A549 (cell line): ENCODE data around the gene GPX5. TPM values are rescaled to one million over a fixed set of nuclear protein-coding genes. Genes with fewer than 3 reads are reported as not detected.

Experiments
- ATAC-seq, 2 experiments: fragments of 200-7000 bp in 1 of 2; fragments of >200 bp in 1 of 2; cut with Nextera tagmentation in 1 of 2; cut with Tn5 transposase in 1 of 2; 3 replicates each; pipeline versions ENCODE4 v1.8.0 to v1.9.1; 2018 to 2020; ENCODE audit warnings: mild to moderate bottlenecking in 1 of 2, moderate library complexity in 1 of 2
- CTCF ChIA-PET: fragments of 300-600 bp; sonication (Branson Sonifier 250); formaldehyde crosslinking; extraction: SDS; loops from one replicate; lab custom pipeline; 2021; ENCODE audit warnings: antibody characterized with exemption, inconsistent platforms; lab: Yijun Ruan, JAX
- POLR2A ChIA-PET: fragments of 350-600 bp; formaldehyde crosslinking; extraction: SDS; loops from one replicate; lab custom pipeline; 2021; ENCODE audit warnings: antibody characterized with exemption, inconsistent platforms; lab: Yijun Ruan, JAX
- DNase-seq, 2 experiments: peaks; one replicate each; pipeline versions ENCODE4 v3.0.0 to v3.0.0-alpha.2; 2011 to 2016; ENCODE audit warnings: low read depth in 1 of 2, low spot score in 1 of 2
- FAIRE-seq: peaks from 2 replicates; lab custom pipeline; 2011; peaks lifted over from hg19 to GRCh38; lab: Jason Lieb, UNC
- H3K27ac ChIP-seq, 2 experiments: fragments of >200 bp; sonication (Bioruptor Twin); formaldehyde crosslinking; 3 replicates each; pipeline ENCODE4 v1.5.1; 2016 to 2017
- H3K4me1 ChIP-seq: fragments of >200 bp; sonication (Bioruptor Twin); formaldehyde crosslinking; 3 replicates; pipeline ENCODE4 v1.6.1; 2016
- H3K4me2 ChIP-seq: fragments of >200 bp; sonication (Bioruptor Twin); formaldehyde crosslinking; 3 replicates; pipeline ENCODE4 v1.6.1; 2016
- H3K4me3 ChIP-seq: fragments of >200 bp; sonication (Bioruptor Twin); formaldehyde crosslinking; 3 replicates; pipeline ENCODE4 v1.5.1; 2016
- H3K9me3 ChIP-seq: fragments of >200 bp; sonication (Bioruptor Twin); formaldehyde crosslinking; 3 replicates; pipeline ENCODE4 v1.6.1; 2016
- CBX2 ChIP-seq: fragments of 200-600 bp; sonication (generic); IDR thresholded peaks from 2 replicates; pipeline ENCODE4 v1.6.1; 2016; ENCODE audit warnings: low read depth, mild to moderate bottlenecking, borderline replicate concordance
- CEBPB ChIP-seq, 2 experiments: fragments of >200 bp in 1 of 2; sonication (Bioruptor Twin) in 1 of 2; formaldehyde crosslinking in 1 of 2; IDR thresholded peaks; 2 replicates each; pipeline ENCODE4 v1.6.1; 2012 to 2016
- CTCF ChIP-seq: fragments of >200 bp; sonication (Bioruptor Twin); formaldehyde crosslinking; IDR thresholded peaks from 3 replicates; pipeline ENCODE4 v1.5.1; 2016
- EHMT2 ChIP-seq: fragments of 200-600 bp; sonication (generic); IDR thresholded peaks from 2 replicates; pipeline ENCODE4 v1.6.1; 2016; ENCODE audit warnings: antibody characterized with exemption, low read depth, mild to moderate bottlenecking, moderate library complexity
- HOXB5 ChIP-seq: fragments of 250-450 bp; sonication (Bioruptor Pico); IDR thresholded peaks from 2 replicates; pipeline ENCODE4 v1.5.0; 2020; ENCODE audit warnings: mild to moderate bottlenecking, moderate library complexity
- KDM1A ChIP-seq: fragments of 200-600 bp; sonication (generic); IDR thresholded peaks from 2 replicates; pipeline ENCODE4 v1.6.1; 2016; ENCODE audit warnings: low read depth, mild to moderate bottlenecking
- KDM5A ChIP-seq: fragments of 200-600 bp; sonication (generic); IDR thresholded peaks from 2 replicates; pipeline ENCODE4 v1.6.1; 2016; ENCODE audit warnings: antibody characterized with exemption, mild to moderate bottlenecking
- NFE2L2 ChIP-seq: fragments of 150-350 bp; conservative IDR thresholded peaks from 2 replicates; pipeline ENCODE4 v1.6.1; 2014; ENCODE audit warnings: low read length
- PHF8 ChIP-seq: fragments of 200-600 bp; sonication (generic); IDR thresholded peaks from 2 replicates; pipeline ENCODE4 v1.6.1; 2016; ENCODE audit warnings: low read depth, mild to moderate bottlenecking, antibody characterized with exemption, moderate library complexity, borderline replicate concordance
- RAD21 ChIP-seq, 2 experiments: fragments of >200 bp in 1 of 2; sonication (Bioruptor Twin) in 1 of 2; formaldehyde crosslinking in 1 of 2; IDR thresholded peaks in 1 of 2; conservative IDR thresholded peaks in 1 of 2; 2 replicates in 1 of 2; 3 replicates in 1 of 2; pipeline ENCODE4 v1.6.1; 2012 to 2018; ENCODE audit warnings: inconsistent platforms in 1 of 2
- RNF2 ChIP-seq: fragments of 200-600 bp; sonication (generic); IDR thresholded peaks from 2 replicates; pipeline ENCODE4 v1.6.1; 2016; ENCODE audit warnings: low read depth, mild to moderate bottlenecking, antibody characterized with exemption, moderate library complexity, borderline replicate concordance
- SMC3 ChIP-seq: fragments of >200 bp; sonication (Bioruptor Twin); formaldehyde crosslinking; IDR thresholded peaks from 3 replicates; pipeline ENCODE4 v1.6.1; 2018; ENCODE audit warnings: inconsistent platforms
- SREBF2 ChIP-seq: fragments of 450-650 bp; IDR thresholded peaks from 2 replicates; pipeline ENCODE4 v1.6.1; 2014; ENCODE audit warnings: mild to moderate bottlenecking, moderate library complexity
- TFCP2L1 ChIP-seq: fragments of 250-450 bp; sonication (Bioruptor Pico); IDR thresholded peaks from 2 replicates; pipeline ENCODE4 v1.5.0; 2021; ENCODE audit warnings: mild to moderate bottlenecking
- TP53 ChIP-seq: fragments of 250-450 bp; sonication (Bioruptor Pico); IDR thresholded peaks from 2 replicates; pipeline ENCODE4 v1.5.0; 2021; ENCODE audit warnings: mild to moderate bottlenecking, moderate library complexity
- ZFP36 ChIP-seq: fragments of 450-650 bp; IDR thresholded peaks from 2 replicates; pipeline ENCODE4 v1.6.1; 2014; ENCODE audit warnings: borderline replicate concordance; ENCODE audit not compliant: partially characterized antibody
- ZNF302 ChIP-seq: fragments of 250-450 bp; sonication (Bioruptor Pico); IDR thresholded peaks from 2 replicates; pipeline ENCODE4 v1.9.0; 2021; ENCODE audit warnings: inconsistent platforms, mild to moderate bottlenecking, moderate library complexity
- WGBS: methylation state at CpG from one replicate; pipeline ENCODE4 v1.1.6; 2017; ENCODE audit errors: missing lambda C conversion rate; 5-methylcytosine and 5-hydroxymethylcytosine counted together
- polyA plus RNA-seq, 4 experiments: library from polyadenylated mRNA; depleted of rRNA in 3 of 4; stranded (reverse); fragments of >200 nt; fragmentation: RNase III in 1 of 4; extraction: RNeasy Plus Mini Kit Qiagen cat#74134 plus additional on column Dnase treatment in 1 of 4; gene quantifications; 2 replicates in 3 of 4; 3 replicates in 1 of 4; pipeline ENCODE4 v1.2.3, GENCODE V29; 2011 to 2017
- TF ChIP-seq, protein P1 (sequence below): IDR thresholded peaks from 2 replicates; pipeline ENCODE4 v1.6.1; 2012
- TF ChIP-seq, protein P2 (sequence below): IDR thresholded peaks from 2 replicates; pipeline ENCODE4 v1.6.1; 2012

GPX5 gene
- polyA plus RNA-seq, 2 of the 4 experiments (the other 2 are of a cell fraction) = not detected

DNA sequence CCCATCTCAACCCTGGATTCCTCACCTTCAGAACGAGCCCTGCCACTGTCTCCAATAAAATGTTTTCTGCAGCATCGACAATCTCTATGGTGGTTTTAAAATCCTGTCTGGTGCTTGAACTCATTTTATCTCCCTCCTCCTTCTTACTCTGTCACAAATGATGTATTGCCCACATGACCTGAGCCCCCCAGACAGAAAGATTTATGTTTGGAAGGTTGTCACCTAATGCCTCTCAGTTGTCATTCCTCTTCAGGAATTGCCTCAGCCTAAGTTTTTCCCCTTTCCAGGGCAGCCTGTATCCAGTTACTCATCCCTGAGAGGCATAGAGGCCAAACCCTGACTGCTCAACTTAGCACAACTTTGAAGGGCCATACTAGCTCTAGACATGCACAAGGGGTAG is 9.2 kb downstream of the GPX5 start:
- no peak for FAIRE-seq
- Histone ChIP-seq H3K27ac (no peak overlapping the region), H3K9me3 (no peaks in the 10 kb centered on the region), H3K4me2 (no peak overlapping the region), H3K4me3 (no peak overlapping the region), H3K4me1 (peaks cover 4% of the 10 kb centered on the region; the same call in 1 of the 3 replicates)
- no peak for TF ChIP-seq SMC3
- TF ChIP-seq CTCF = no peak
- TF ChIP-seq ZNF302 = no peak
- no peak for TF ChIP-seq CBX2
- ChIA-PET POLR2A (no interaction called here), CTCF (interaction anchor here (0.6 kb wide), 1 partner anchor 52 kb away, joined by 3 read pairs; no protein-coding TSS in a partner anchor)
- 30% methylated on average over 2 of the region's 2 CpGs for WGBS
- ATAC-seq = no peak
- DNase-seq = no peak

GRCh38 chr6:28537065-28537464 is 11.4 kb downstream of the GPX5 start:
- no peak overlapping the region for H3K27ac ChIP-seq
- TF ChIP-seq PHF8 (no peak), KDM5A (no peak), CBX2 (no peak), RNF2 (no peak), HOXB5 (no peak), NFE2L2 (no peak)
- TF ChIP-seq, protein P1, sequence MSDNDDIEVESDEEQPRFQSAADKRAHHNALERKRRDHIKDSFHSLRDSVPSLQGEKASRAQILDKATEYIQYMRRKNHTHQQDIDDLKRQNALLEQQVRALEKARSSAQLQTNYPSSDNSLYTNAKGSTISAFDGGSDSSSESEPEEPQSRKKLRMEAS = no peak
- no peak overlapping the region for H3K4me3 ChIP-seq
- no peaks in the 10 kb centered on the region for H3K9me3 ChIP-seq
- CTCF ChIA-PET = no interaction called here
- no peak for ATAC-seq
- FAIRE-seq = no peak
- peaks cover 4% of the 10 kb centered on the region; the same call in 1 of the 3 replicates for H3K4me1 ChIP-seq
- no peak for DNase-seq
- H3K4me2 ChIP-seq = peak overlapping the region; percentile 68; the same call in 2 of the 3 replicates
- WGBS = 88% methylated on average over 18 of the region's 18 CpGs
- POLR2A ChIA-PET = no interaction called here

- Histone ChIP-seq H3K27ac (no peak overlapping the region), H3K4me2 (peak overlapping the region; percentile 68), H3K4me3 (peak overlapping the region; percentile 26; the same call in 1 of the 3 replicates), H3K9me3 (no peaks in the 10 kb centered on the region), H3K4me1 (peaks cover 4% of the 10 kb centered on the region; the same call in 1 of the 3 replicates)
- no peak for FAIRE-seq
- TF ChIP-seq, protein P2, sequence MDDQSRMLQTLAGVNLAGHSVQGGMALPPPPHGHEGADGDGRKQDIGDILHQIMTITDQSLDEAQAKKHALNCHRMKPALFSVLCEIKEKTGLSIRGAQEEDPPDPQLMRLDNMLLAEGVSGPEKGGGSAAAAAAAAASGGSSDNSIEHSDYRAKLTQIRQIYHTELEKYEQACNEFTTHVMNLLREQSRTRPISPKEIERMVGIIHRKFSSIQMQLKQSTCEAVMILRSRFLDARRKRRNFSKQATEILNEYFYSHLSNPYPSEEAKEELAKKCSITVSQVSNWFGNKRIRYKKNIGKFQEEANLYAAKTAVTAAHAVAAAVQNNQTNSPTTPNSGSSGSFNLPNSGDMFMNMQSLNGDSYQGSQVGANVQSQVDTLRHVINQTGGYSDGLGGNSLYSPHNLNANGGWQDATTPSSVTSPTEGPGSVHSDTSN = no peak
- no peak for TF ChIP-seq TFCP2L1 (CRISPR knock-in tag)
- TF ChIP-seq CTCF = no peak
- no peak for TF ChIP-seq NFE2L2
- TF ChIP-seq TP53 (CRISPR knock-in tag) = no peak
- peak; percentile 32; the same call in 1 of the 2 replicates for TF ChIP-seq SREBF2
- no peak for TF ChIP-seq ZFP36
- no peak for TF ChIP-seq RAD21 (conservative IDR thresholded peaks at IDR 0.05 in 1 of 2, IDR thresholded peaks at IDR 0.05 in 1 of 2)
- TF ChIP-seq RNF2 = no peak
- peak in 1 of 2 experiments; percentile 58; a peak in 2 of 4 replicates for TF ChIP-seq CEBPB (IDR thresholded peaks at IDR 0.05)
- TF ChIP-seq KDM1A = no peak
- TF ChIP-seq EHMT2 = no peak
- ATAC-seq = peak; percentile 55 to 69; a peak in 5 of 6 replicates
- WGBS = 15% methylated on average over 22 of the region's 22 CpGs
- POLR2A ChIA-PET = no interaction called here
- peak in 1 of 2 experiments; percentile 73 for DNase-seq
- CTCF ChIA-PET = interaction anchor here (0.9 kb wide), 1 partner anchor 24 kb away, joined by 3 read pairs; no protein-coding TSS in a partner anchor
Measured at GRCh38 chr6:28537509-28538140, 11.9 kb downstream of the GPX5 start.
